ENCODE measurements around the gene GDPD5.

GRCh38 chr11:75481223-75481921 lies 44.4 kb downstream of the GDPD5 start:
- TF ChIP-seq CTCF (IDR thresholded peaks at IDR 0.05) (no peak), EP300 (IDR thresholded peaks at IDR 0.05) (no peak)

Data from stomach (tissue), 4 donors.